Thyroid gland (tissue), 4 donors: ENCODE results near the gene CDH24.

ENCODE experiments used
- CTCF ChIP-seq, 6 experiments: fragments of 200-600 bp in 3 of 6; fragments of 450-650 bp in 3 of 6; sonication (generic) in 3 of 6; IDR thresholded peaks; one replicate each; pipeline ENCODE4 v1.5.1; 2016 to 2019; ENCODE audit warnings: antibody characterized with exemption in 6 of 6, mild to moderate bottlenecking in 2 of 6, inconsistent platforms in 1 of 6, moderate library complexity in 1 of 6
- POLR2A ChIP-seq, 2 donors: fragments of 450-650 bp; IDR thresholded peaks; one replicate each; pipeline ENCODE4 v1.6.1; 2017; ENCODE audit warnings: antibody characterized with exemption in 2 of 2, mild to moderate bottlenecking in 2 of 2, moderate library complexity in 1 of 2

- TF ChIP-seq CTCF (IDR thresholded peaks at IDR 0.05), result no peak
- no peak for TF ChIP-seq POLR2A (IDR thresholded peaks at IDR 0.05)
Observed at GRCh38 chr14:23069413-23069806, 12.1 kb upstream of the CDH24 start.
